Measurements from ENCODE around the gene PAK6. TPM values are rescaled to one million over a fixed set of nuclear protein-coding genes. Genes with fewer than 3 reads are reported as not detected.

The PAK6 gene
- total RNA-seq, 2 donors from 2014 or later: 13.8 to 190 TPM

GRCh38 chr15:40293905-40294895 is 55.3 kb downstream of the PAK6 start:
- no peak overlapping the region for H3K27ac ChIP-seq
- H3K9me3 ChIP-seq: no peaks in the 10 kb centered on the region
- no peaks in the 10 kb centered on the region for H3K36me3 ChIP-seq
- TF ChIP-seq POLR2A (IDR thresholded peaks at IDR 0.05) (no peak), CTCF (IDR thresholded peaks at IDR 0.05) (no peak), POLR2AphosphoS5 (IDR thresholded peaks at IDR 0.05) (no peak)
- DNase-seq (ENCODE audit: low spot score): no peak
- H3K27me3 ChIP-seq (replicated peaks; ENCODE audit: insufficient read depth): no peaks in the 10 kb centered on the region
- no peak overlapping the region for H3K4me3 ChIP-seq
- WGBS: 87% methylated on average over 20 of the region's 20 CpGs
- no peaks in the 10 kb centered on the region for H3K4me1 ChIP-seq (replicated peaks)
- intact Hi-C loops (cut with DNase I): no loop called here

DNA sequence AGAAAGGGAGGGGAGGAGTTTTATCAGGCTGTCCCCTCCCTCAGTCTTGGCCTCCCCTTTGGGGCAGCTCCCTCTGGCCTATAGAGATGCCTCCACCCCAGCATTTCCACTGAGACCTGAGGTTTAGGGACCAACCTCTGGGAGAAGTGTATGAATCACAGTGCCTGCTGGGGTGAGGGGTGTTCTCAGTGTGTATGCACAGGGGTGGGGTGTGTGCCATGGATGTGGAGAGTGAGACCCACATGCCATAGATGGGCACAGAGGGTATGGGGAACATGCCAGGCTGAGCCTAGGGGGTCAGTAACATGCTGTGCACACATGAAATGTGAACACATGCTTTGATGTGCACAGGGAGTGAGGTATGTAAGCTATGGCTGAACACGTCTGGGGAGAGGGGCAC is 56.4 kb downstream of the PAK6 start:
- Histone ChIP-seq H3K9me3 (no peaks in the 10 kb centered on the region), H3K36me3 (no peaks in the 10 kb centered on the region), H3K27me3 (replicated peaks; ENCODE audit: insufficient read depth) (no peaks in the 10 kb centered on the region), H3K4me3 (no peak overlapping the region), H3K4me1 (replicated peaks) (no peaks in the 10 kb centered on the region), H3K27ac (no peak overlapping the region)
- no peak for DNase-seq (ENCODE audit: low spot score)
- WGBS: 86% methylated on average over 1 of the region's 1 CpG
- TF ChIP-seq POLR2A (IDR thresholded peaks at IDR 0.05) (no peak), CTCF (IDR thresholded peaks at IDR 0.05) (no peak), POLR2AphosphoS5 (IDR thresholded peaks at IDR 0.05) (no peak)
- intact Hi-C loops (cut with DNase I): no loop called here

GRCh38 chr15:40295877-40296560 is 57.2 kb downstream of the PAK6 start:
- WGBS: 62% methylated on average over 12 of the region's 12 CpGs
- TF ChIP-seq POLR2A (IDR thresholded peaks at IDR 0.05) (no peak), POLR2AphosphoS5 (IDR thresholded peaks at IDR 0.05) (no peak), CTCF (IDR thresholded peaks at IDR 0.05) (no peak)
- intact Hi-C loops (cut with DNase I): no loop called here
- Histone ChIP-seq H3K27ac (no peak overlapping the region), H3K36me3 (no peaks in the 10 kb centered on the region), H3K9me3 (no peaks in the 10 kb centered on the region), H3K4me1 (replicated peaks) (no peaks in the 10 kb centered on the region), H3K27me3 (replicated peaks; ENCODE audit: insufficient read depth) (no peaks in the 10 kb centered on the region), H3K4me3 (no peak overlapping the region)
- DNase-seq (ENCODE audit: low spot score): no peak

DNA sequence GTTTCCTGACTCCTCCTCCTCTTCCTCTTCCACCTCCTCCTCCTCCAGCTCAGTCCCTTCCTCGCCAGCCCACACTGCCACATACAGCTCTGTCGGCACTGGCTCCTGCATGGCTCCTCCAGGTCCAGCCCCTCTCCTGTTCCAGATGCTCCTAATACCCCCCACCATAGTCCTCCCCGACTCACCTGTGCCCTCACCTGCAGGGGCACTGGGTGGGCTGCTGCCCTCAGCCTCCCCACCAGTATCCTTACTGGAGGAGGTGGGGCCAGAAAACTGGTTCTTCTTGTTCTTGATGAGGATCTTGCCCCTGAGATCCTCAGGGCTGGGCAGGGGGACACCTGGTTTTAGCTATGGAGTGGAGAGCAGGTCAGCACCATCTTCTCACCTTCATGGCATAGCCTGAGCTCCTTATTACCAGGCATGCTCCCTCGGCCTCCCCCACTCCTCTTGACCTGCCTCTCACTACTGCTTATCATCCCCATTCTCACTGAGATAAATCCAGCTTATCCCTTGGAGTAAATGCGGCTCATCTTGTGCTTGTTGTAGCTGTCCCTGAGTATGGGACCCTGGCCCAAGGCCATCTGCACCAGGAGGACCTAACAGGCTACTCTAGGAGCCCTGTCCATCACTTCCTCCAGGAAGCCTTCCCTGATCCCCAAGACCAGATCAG is 57.8 kb downstream of the PAK6 start:
- TF ChIP-seq CTCF (IDR thresholded peaks at IDR 0.05) (no peak), POLR2AphosphoS5 (IDR thresholded peaks at IDR 0.05) (no peak), POLR2A (IDR thresholded peaks at IDR 0.05) (no peak)
- H3K9me3 ChIP-seq: no peaks in the 10 kb centered on the region
- no peak for DNase-seq (ENCODE audit: low spot score)
- H3K36me3 ChIP-seq: no peaks in the 10 kb centered on the region
- WGBS: 69% methylated on average over 5 of the region's 5 CpGs
- no peak overlapping the region for H3K27ac ChIP-seq
- H3K4me1 ChIP-seq (replicated peaks): no peaks in the 10 kb centered on the region
- no peak overlapping the region for H3K4me3 ChIP-seq
- intact Hi-C loops (cut with DNase I): no loop called here
- no peaks in the 10 kb centered on the region for H3K27me3 ChIP-seq (replicated peaks; ENCODE audit: insufficient read depth)

Measured in prostate gland (tissue), 2 donors.